ENCODE measurements around the gene EHD3. TPM values are rescaled to one million over a fixed set of nuclear protein-coding genes. Genes with fewer than 3 reads are reported as not detected.

Gene EHD3
- total and polyA plus RNA-seq, 10 of the 15 experiments (the other 5 are each of a cell fraction or from before 2014, with no cell fraction given) = 1.1 to 10.9 (median 8.2) TPM

DNA sequence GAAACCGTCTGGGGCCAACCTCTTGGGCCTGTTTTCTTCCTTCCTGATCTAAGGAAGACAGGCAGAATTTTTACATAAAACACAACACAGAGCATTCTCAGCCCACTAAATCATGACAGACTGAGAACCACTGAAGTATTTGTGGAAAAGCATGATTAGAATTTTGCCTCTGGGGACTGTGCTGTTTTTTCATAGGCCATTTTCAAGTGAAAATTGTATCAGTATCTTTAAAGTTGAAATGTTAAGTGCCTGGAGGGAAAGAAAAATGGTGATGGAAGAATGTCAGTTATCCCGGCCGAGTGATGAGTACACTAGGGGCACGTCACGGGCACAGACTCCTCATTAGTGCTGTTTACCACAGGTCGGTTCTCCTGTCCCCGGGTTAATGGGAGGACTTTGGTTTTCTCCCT, 36.9 kb downstream of the EHD3 start (continued):
- TF ChIP-seq, protein P1, sequence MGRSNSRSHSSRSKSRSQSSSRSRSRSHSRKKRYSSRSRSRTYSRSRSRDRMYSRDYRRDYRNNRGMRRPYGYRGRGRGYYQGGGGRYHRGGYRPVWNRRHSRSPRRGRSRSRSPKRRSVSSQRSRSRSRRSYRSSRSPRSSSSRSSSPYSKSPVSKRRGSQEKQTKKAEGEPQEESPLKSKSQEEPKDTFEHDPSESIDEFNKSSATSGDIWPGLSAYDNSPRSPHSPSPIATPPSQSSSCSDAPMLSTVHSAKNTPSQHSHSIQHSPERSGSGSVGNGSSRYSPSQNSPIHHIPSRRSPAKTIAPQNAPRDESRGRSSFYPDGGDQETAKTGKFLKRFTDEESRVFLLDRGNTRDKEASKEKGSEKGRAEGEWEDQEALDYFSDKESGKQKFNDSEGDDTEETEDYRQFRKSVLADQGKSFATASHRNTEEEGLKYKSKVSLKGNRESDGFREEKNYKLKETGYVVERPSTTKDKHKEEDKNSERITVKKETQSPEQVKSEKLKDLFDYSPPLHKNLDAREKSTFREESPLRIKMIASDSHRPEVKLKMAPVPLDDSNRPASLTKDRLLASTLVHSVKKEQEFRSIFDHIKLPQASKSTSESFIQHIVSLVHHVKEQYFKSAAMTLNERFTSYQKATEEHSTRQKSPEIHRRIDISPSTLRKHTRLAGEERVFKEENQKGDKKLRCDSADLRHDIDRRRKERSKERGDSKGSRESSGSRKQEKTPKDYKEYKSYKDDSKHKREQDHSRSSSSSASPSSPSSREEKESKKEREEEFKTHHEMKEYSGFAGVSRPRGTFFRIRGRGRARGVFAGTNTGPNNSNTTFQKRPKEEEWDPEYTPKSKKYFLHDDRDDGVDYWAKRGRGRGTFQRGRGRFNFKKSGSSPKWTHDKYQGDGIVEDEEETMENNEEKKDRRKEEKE (IDR thresholded peaks at IDR 0.05) = no peak
- TF ChIP-seq HCFC1 (IDR thresholded peaks at IDR 0.05; ENCODE audit: low read length) = no peak
- TF ChIP-seq CHD4 (IDR thresholded peaks at IDR 0.05) = no peak

DNA sequence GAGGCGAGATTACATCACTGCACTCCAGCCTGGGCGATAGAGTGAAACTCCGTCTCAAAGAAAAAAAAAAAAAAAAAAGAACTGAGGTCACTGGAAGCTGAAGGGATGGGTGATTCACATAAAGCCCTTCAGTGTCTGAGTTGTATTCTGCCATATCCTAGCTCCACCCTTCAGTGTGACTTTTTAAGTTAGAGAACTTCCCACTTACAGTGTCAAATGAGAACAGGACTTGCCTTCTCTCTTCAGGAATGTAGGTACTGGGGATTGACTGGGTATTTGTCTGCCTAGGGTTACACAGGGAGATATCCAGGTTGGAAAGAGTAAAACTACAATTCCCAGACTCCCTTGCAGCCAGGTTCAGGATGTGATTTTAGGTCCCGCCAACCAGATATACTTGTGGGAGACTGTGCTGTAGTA, 37.9 kb downstream of the EHD3 start:
- no peaks in the 10 kb centered on the region for H3K4me1 ChIP-seq (ENCODE audit: control insufficient read depth, insufficient read depth, low read length)
- H3K27me3 ChIP-seq (replicated peaks in 1 of 2; ENCODE audit: control insufficient read depth in 2 of 2, insufficient read depth in 2 of 2, low read length in 1 of 2) = peaks cover 0 to 3% of the 10 kb centered on the region in 2 experiments; a peak in 2 of 4 replicates
- H3K9ac ChIP-seq (ENCODE audit: control insufficient read depth, insufficient read depth, low read length) = no peak overlapping the region
- no peak overlapping the region for H2AFZ ChIP-seq (ENCODE audit: control insufficient read depth, low read depth, low read length)
- no TSS peak for BruUV-seq (replicated peaks)
- H4K20me1 ChIP-seq (ENCODE audit: control insufficient read depth, insufficient read depth) = 0 out of 2 replicates have a peak, but pooled peaks cover 2% of the 10 kb centered on the region
- ATAC-seq (no peak), DNase-seq (ENCODE audit: low read depth, low spot score) (no peak), FAIRE-seq (no peak)
- no peaks in the 10 kb centered on the region for H3K36me3 ChIP-seq (ENCODE audit: control insufficient read depth in 2 of 2, insufficient read depth in 2 of 2, low read length in 1 of 2)
- no peaks in the 10 kb centered on the region for H3K79me2 ChIP-seq (ENCODE audit: control insufficient read depth, insufficient read depth, low read length)
- intact Hi-C loops (cut with micrococcal nuclease; ENCODE audit: unreplicated experiment) (no loop called here), in situ Hi-C loops (cut with MboI) (no loop called here)
- H3K4me2 ChIP-seq (ENCODE audit: control insufficient read depth, insufficient read depth) = no peak overlapping the region
- 28% methylated on average over 2 of the region's 4 CpGs for WGBS (ENCODE audit: insufficient coverage, insufficient replicate concordance, low lambda C conversion rate, missing lambda C conversion rate)
- POLR2A ChIA-PET = no interaction called here
- RAD21 ChIA-PET (ENCODE audit: unreplicated experiment) = interaction anchor here (0.7 kb wide), 1 partner anchor 43 kb away, joined by 5 read pairs; no protein-coding TSS in a partner anchor
- no peaks in the 10 kb centered on the region; the same call in 2 of the 3 replicates for H3K9me3 ChIP-seq (replicated peaks; ENCODE audit: control insufficient read depth, insufficient read depth, low read length)
- CTCF ChIA-PET = no interaction called here
- no peak overlapping the region for H3K27ac ChIP-seq (ENCODE audit: control insufficient read depth, insufficient read depth)
- SMC1A ChIA-PET (ENCODE audit: uncharacterized antibody, unreplicated experiment) = no interaction called here
- TF ChIP-seq CEBPB (IDR thresholded peaks at IDR 0.05; ENCODE audit: borderline replicate concordance in 1 of 2, low read depth in 2 of 2, low read length in 2 of 2) = no peak
- TF ChIP-seq ZNF24 (IDR thresholded peaks at IDR 0.05) = no peak
- H3K4me3 ChIP-seq = no peak overlapping the region
